ENCODE results near the gene RPS6KA6. TPM values are rescaled to one million over a fixed set of nuclear protein-coding genes. Genes with fewer than 3 reads are reported as not detected.

RPS6KA6 gene
- total RNA-seq, 2 experiments from 2014 or later: 0.09 to 0.12 TPM

- no peaks in the 10 kb centered on the region for H3K9me3 Mint-ChIP-seq (ENCODE audit: low read depth)
- DNase-seq (no peak), ATAC-seq (no peak)
- ChIA-PET POLR2A (no interaction called here), CTCF (no interaction called here)
- H3K4me3 Mint-ChIP-seq: no peak overlapping the region
- H3K36me3 Mint-ChIP-seq (ENCODE audit: low read depth): no peaks in the 10 kb centered on the region
- intact Hi-C loops (cut with DNase I, micrococcal nuclease): no loop called here
- no peaks in the 10 kb centered on the region for H3K4me1 Mint-ChIP-seq
- H3K27me3 Mint-ChIP-seq: no peaks in the 10 kb centered on the region
- H3K27ac Mint-ChIP-seq: no peak overlapping the region
These were observed 27.3 kb downstream of the RPS6KA6 start for GRCh38 chrX:84160736-84161135.

- Mint-ChIP-seq H3K36me3 (ENCODE audit: low read depth) (no peaks in the 10 kb centered on the region), H3K4me1 (no peaks in the 10 kb centered on the region), H3K27ac (no peak overlapping the region), H3K9me3 (ENCODE audit: low read depth) (no peaks in the 10 kb centered on the region), H3K27me3 (no peaks in the 10 kb centered on the region), H3K4me3 (no peak overlapping the region)
- intact Hi-C loops (cut with DNase I, micrococcal nuclease): no loop called here
- DNase-seq (no peak), ATAC-seq (no peak)
- ChIA-PET POLR2A (no interaction called here), CTCF (no interaction called here)
These were observed 31.2 kb downstream of the RPS6KA6 start for GRCh38 chrX:84156821-84157220.

GRCh38 chrX:84155938-84156337 is 32.1 kb downstream of the RPS6KA6 start:
- Mint-ChIP-seq H3K27ac (no peak overlapping the region), H3K4me1 (no peaks in the 10 kb centered on the region)
- no peak for ATAC-seq

GRCh38 chrX:84153538-84153937 is 34.5 kb downstream of the RPS6KA6 start:
- POLR2A ChIA-PET: no interaction called here
- H3K9me3 Mint-ChIP-seq (ENCODE audit: low read depth): no peaks in the 10 kb centered on the region

More at GRCh38 chrX:84155938-84156337, 32.1 kb downstream of the RPS6KA6 start:
- CTCF ChIA-PET: no interaction called here
- H3K4me3 Mint-ChIP-seq: no peak overlapping the region
- no peaks in the 10 kb centered on the region for H3K36me3 Mint-ChIP-seq (ENCODE audit: low read depth)
- H3K27me3 Mint-ChIP-seq: no peaks in the 10 kb centered on the region
- POLR2A ChIA-PET: no interaction called here
- DNase-seq: no peak
- no peaks in the 10 kb centered on the region for H3K9me3 Mint-ChIP-seq (ENCODE audit: low read depth)
- intact Hi-C loops (cut with DNase I, micrococcal nuclease): no loop called here

GRCh38 chrX:84144991-84145390 is 43.0 kb downstream of the RPS6KA6 start:
- no peak for DNase-seq
- no peak overlapping the region for H3K27ac Mint-ChIP-seq
- H3K4me1 Mint-ChIP-seq: no peaks in the 10 kb centered on the region
- H3K36me3 Mint-ChIP-seq (ENCODE audit: low read depth): no peaks in the 10 kb centered on the region
- H3K9me3 Mint-ChIP-seq (ENCODE audit: low read depth): no peaks in the 10 kb centered on the region
- no peak for ATAC-seq
- ChIA-PET POLR2A (no interaction called here), CTCF (no interaction called here)
- no peaks in the 10 kb centered on the region for H3K27me3 Mint-ChIP-seq
- intact Hi-C loops (cut with DNase I, micrococcal nuclease): no loop called here
- no peak overlapping the region for H3K4me3 Mint-ChIP-seq

More at GRCh38 chrX:84153538-84153937, 34.5 kb downstream of the RPS6KA6 start:
- DNase-seq (no peak), ATAC-seq (no peak)
- no peak overlapping the region for H3K27ac Mint-ChIP-seq
- H3K36me3 Mint-ChIP-seq (ENCODE audit: low read depth): no peaks in the 10 kb centered on the region
- intact Hi-C loops (cut with DNase I, micrococcal nuclease): no loop called here
- H3K4me3 Mint-ChIP-seq: no peak overlapping the region
- CTCF ChIA-PET: no interaction called here
- no peaks in the 10 kb centered on the region for H3K27me3 Mint-ChIP-seq
- no peaks in the 10 kb centered on the region for H3K4me1 Mint-ChIP-seq

- no peak overlapping the region for H3K27ac Mint-ChIP-seq
- no peaks in the 10 kb centered on the region for H3K9me3 Mint-ChIP-seq (ENCODE audit: low read depth)
- H3K4me3 Mint-ChIP-seq: no peak overlapping the region
- ChIA-PET POLR2A (no interaction called here), CTCF (no interaction called here)
- no peaks in the 10 kb centered on the region for H3K27me3 Mint-ChIP-seq
- no peaks in the 10 kb centered on the region for H3K36me3 Mint-ChIP-seq (ENCODE audit: low read depth)
- intact Hi-C loops (cut with DNase I, micrococcal nuclease): no loop called here
- no peak for ATAC-seq
- DNase-seq: no peak
- no peaks in the 10 kb centered on the region for H3K4me1 Mint-ChIP-seq
These were observed 43.7 kb downstream of the RPS6KA6 start for GRCh38 chrX:84144281-84144680.

GRCh38 chrX:84133023-84133422 is 55.0 kb downstream of the RPS6KA6 start:
- H3K9me3 Mint-ChIP-seq (ENCODE audit: low read depth): no peaks in the 10 kb centered on the region
- DNase-seq: no peak
- H3K36me3 Mint-ChIP-seq (ENCODE audit: low read depth): no peaks in the 10 kb centered on the region
- intact Hi-C loops (cut with DNase I, micrococcal nuclease): no loop called here
- ChIA-PET POLR2A (no interaction called here), CTCF (no interaction called here)
- H3K27me3 Mint-ChIP-seq: no peaks in the 10 kb centered on the region
- H3K4me3 Mint-ChIP-seq: no peak overlapping the region
- H3K27ac Mint-ChIP-seq: no peak overlapping the region
- H3K4me1 Mint-ChIP-seq: no peaks in the 10 kb centered on the region
- ATAC-seq: no peak

- intact Hi-C loops (cut with DNase I, micrococcal nuclease): no loop called here
- POLR2A ChIA-PET: no interaction called here
- no peak overlapping the region for H3K4me3 Mint-ChIP-seq
- ATAC-seq: no peak
- H3K36me3 Mint-ChIP-seq (ENCODE audit: low read depth): no peaks in the 10 kb centered on the region
- CTCF ChIA-PET: no interaction called here
- no peaks in the 10 kb centered on the region for H3K4me1 Mint-ChIP-seq
- no peaks in the 10 kb centered on the region for H3K27me3 Mint-ChIP-seq
- no peak overlapping the region for H3K27ac Mint-ChIP-seq
- no peak for DNase-seq
- peaks cover 2% of the 10 kb centered on the region for H3K9me3 Mint-ChIP-seq (ENCODE audit: low read depth)
These were observed 64.4 kb downstream of the RPS6KA6 start for GRCh38 chrX:84123585-84123984.

GRCh38 chrX:84118769-84119168 is 69.2 kb downstream of the RPS6KA6 start:
- POLR2A ChIA-PET: no interaction called here
- CTCF ChIA-PET: no interaction called here

GRCh38 chrX:84118315-84118714 is 69.7 kb downstream of the RPS6KA6 start:
- no peaks in the 10 kb centered on the region for H3K27me3 Mint-ChIP-seq
- POLR2A ChIA-PET: no interaction called here

More at GRCh38 chrX:84118769-84119168, 69.2 kb downstream of the RPS6KA6 start:
- no peaks in the 10 kb centered on the region for H3K36me3 Mint-ChIP-seq (ENCODE audit: low read depth)
- no peaks in the 10 kb centered on the region for H3K9me3 Mint-ChIP-seq (ENCODE audit: low read depth)
- H3K27ac Mint-ChIP-seq: no peak overlapping the region
- no peaks in the 10 kb centered on the region for H3K4me1 Mint-ChIP-seq
- ATAC-seq (no peak), DNase-seq (no peak)
- no peak overlapping the region for H3K4me3 Mint-ChIP-seq
- intact Hi-C loops (cut with DNase I, micrococcal nuclease): loop anchor here in 1 of 2 experiments (10.0 kb wide), 1 partner anchor 1546 kb away; no protein-coding TSS in a partner anchor
- no peaks in the 10 kb centered on the region for H3K27me3 Mint-ChIP-seq

GRCh38 chrX:84108584-84108983 is 79.4 kb downstream of the RPS6KA6 start:
- no peak overlapping the region for H3K4me3 Mint-ChIP-seq
- H3K4me1 Mint-ChIP-seq: no peaks in the 10 kb centered on the region
- ChIA-PET CTCF (no interaction called here), POLR2A (no interaction called here)
- H3K9me3 Mint-ChIP-seq (ENCODE audit: low read depth): peaks cover 5% of the 10 kb centered on the region
- no peaks in the 10 kb centered on the region for H3K36me3 Mint-ChIP-seq (ENCODE audit: low read depth)
- ATAC-seq: no peak
- no peaks in the 10 kb centered on the region for H3K27me3 Mint-ChIP-seq
- intact Hi-C loops (cut with DNase I, micrococcal nuclease): no loop called here
- no peak for DNase-seq
- no peak overlapping the region for H3K27ac Mint-ChIP-seq

More at GRCh38 chrX:84118315-84118714, 69.7 kb downstream of the RPS6KA6 start:
- no peak for ATAC-seq
- Mint-ChIP-seq H3K36me3 (ENCODE audit: low read depth) (no peaks in the 10 kb centered on the region), H3K27ac (no peak overlapping the region), H3K9me3 (ENCODE audit: low read depth) (no peaks in the 10 kb centered on the region), H3K4me1 (no peaks in the 10 kb centered on the region), H3K4me3 (no peak overlapping the region)
- no peak for DNase-seq
- CTCF ChIA-PET: no interaction called here
- intact Hi-C loops (cut with DNase I, micrococcal nuclease): loop anchor here in 1 of 2 experiments (10.0 kb wide), 1 partner anchor 1546 kb away; no protein-coding TSS in a partner anchor

GRCh38 chrX:84099120-84099519 is 88.9 kb downstream of the RPS6KA6 start:
- H3K9me3 Mint-ChIP-seq (ENCODE audit: low read depth): no peaks in the 10 kb centered on the region
- no peak overlapping the region for H3K4me3 Mint-ChIP-seq
- CTCF ChIA-PET: no interaction called here
- ATAC-seq: no peak
- H3K4me1 Mint-ChIP-seq: no peaks in the 10 kb centered on the region
- intact Hi-C loops (cut with DNase I, micrococcal nuclease): no loop called here
- POLR2A ChIA-PET: no interaction called here
- H3K27me3 Mint-ChIP-seq: no peaks in the 10 kb centered on the region
- no peaks in the 10 kb centered on the region for H3K36me3 Mint-ChIP-seq (ENCODE audit: low read depth)
- DNase-seq: no peak
- H3K27ac Mint-ChIP-seq: no peak overlapping the region

Data from activated CD4-positive, alpha-beta T cell treated with anti-CD3 and anti-CD28 coated beads for 36 hours (primary cell).